KMS-11 (cell line): Measurements from ENCODE around the gene KCTD1.

Experiments used
- H2AFZ ChIP-seq: fragments of 200-600 bp; sonication (generic); 2 replicates; pipeline ENCODE4 v1.6.1; 2016; ENCODE audit warnings: antibody characterized with exemption, mixed run types, low read depth
- H3K27ac ChIP-seq: fragments of 200-600 bp; sonication (generic); 2 replicates; pipeline ENCODE4 v1.6.1; 2016; ENCODE audit warnings: mild to moderate bottlenecking, mixed run types
- H3K27me3 ChIP-seq: fragments of 200-600 bp; sonication (generic); 2 replicates; pipeline ENCODE4 v1.6.1; 2017; ENCODE audit warnings: mild to moderate bottlenecking, low read depth, mixed run types, moderate library complexity; ENCODE audit not compliant: insufficient read depth
- H3K36me3 ChIP-seq: fragments of 200-600 bp; sonication (generic); 2 replicates; pipeline ENCODE4 v1.6.1; 2017; ENCODE audit warnings: mild to moderate bottlenecking, mixed run types; ENCODE audit not compliant: insufficient read depth
- H3K4me1 ChIP-seq: fragments of 200-600 bp; sonication (generic); 2 replicates; pipeline ENCODE4 v1.6.1; 2016; ENCODE audit warnings: mild to moderate bottlenecking, low read depth, mixed run types; ENCODE audit not compliant: poor library complexity, severe bottlenecking
- H3K4me2 ChIP-seq: fragments of 200-600 bp; sonication (generic); 2 replicates; pipeline ENCODE4 v1.7.0; 2016; ENCODE audit warnings: mild to moderate bottlenecking, mixed run types
- H3K4me3 ChIP-seq: fragments of 200-600 bp; sonication (generic); IDR thresholded peaks from 2 replicates; pipeline ENCODE4 v1.6.1; 2017; ENCODE audit warnings: low read depth, low read length, mixed read lengths; ENCODE audit not compliant: insufficient read depth
- H3K79me2 ChIP-seq: fragments of 200-600 bp; sonication (generic); 2 replicates; pipeline ENCODE4 v1.6.1; 2016; ENCODE audit warnings: low read depth, mixed run types; ENCODE audit not compliant: insufficient read depth
- H3K9ac ChIP-seq: fragments of 200-600 bp; sonication (generic); 2 replicates; pipeline ENCODE4 v1.6.1; 2016; ENCODE audit warnings: mild to moderate bottlenecking, mixed run types
- H4K20me1 ChIP-seq: fragments of 200-600 bp; sonication (generic); 2 replicates; pipeline ENCODE4 v1.6.1; 2016; ENCODE audit warnings: mild to moderate bottlenecking, mixed run types; ENCODE audit not compliant: insufficient read depth
- CTCF ChIP-seq: fragments of 200-600 bp; sonication (generic); conservative IDR thresholded peaks from 2 replicates; pipeline ENCODE4 v1.6.1; 2017; ENCODE audit warnings: low read depth, mild to moderate bottlenecking, antibody characterized with exemption, low read length, moderate library complexity, mixed read lengths

The KCTD1 gene

GRCh38 chr18:26561769-26562168 is 13.4 kb upstream of the KCTD1 start:
- TF ChIP-seq CTCF, result no peak
- Histone ChIP-seq H3K9ac (no peak overlapping the region), H3K79me2 (no peaks in the 10 kb centered on the region), H3K4me3 (no peak overlapping the region), H3K4me2 (no peak overlapping the region), H3K27ac (no peak overlapping the region), H3K27me3 (no peaks in the 10 kb centered on the region), H3K4me1 (no peaks in the 10 kb centered on the region), H3K36me3 (no peaks in the 10 kb centered on the region), H2AFZ (no peak overlapping the region), H4K20me1 (no peaks in the 10 kb centered on the region)

GRCh38 chr18:26556573-26556972 is 8.2 kb upstream of the KCTD1 start:
- H3K4me3 ChIP-seq, result no peak overlapping the region

GRCh38 chr18:26555804-26556553 is 7.6 kb upstream of the KCTD1 start:
- Histone ChIP-seq H4K20me1 (no peaks in the 10 kb centered on the region), H3K27me3 (no peaks in the 10 kb centered on the region), H3K36me3 (no peaks in the 10 kb centered on the region), H3K9ac (no peak overlapping the region), H3K4me3 (no peak overlapping the region), H3K4me1 (no peaks in the 10 kb centered on the region), H3K27ac (no peak overlapping the region), H2AFZ (no peak overlapping the region), H3K79me2 (no peaks in the 10 kb centered on the region), H3K4me2 (no peak overlapping the region)
- no peak for TF ChIP-seq CTCF

More at GRCh38 chr18:26556573-26556972, 8.2 kb upstream of the KCTD1 start:
- Histone ChIP-seq H3K79me2 (no peaks in the 10 kb centered on the region), H3K4me1 (no peaks in the 10 kb centered on the region), H2AFZ (no peak overlapping the region), H3K9ac (no peak overlapping the region), H4K20me1 (no peaks in the 10 kb centered on the region), H3K27me3 (no peaks in the 10 kb centered on the region), H3K36me3 (no peaks in the 10 kb centered on the region), H3K4me2 (no peak overlapping the region), H3K27ac (no peak overlapping the region)
- TF ChIP-seq CTCF, result no peak

- no peaks in the 10 kb centered on the region for H3K79me2 ChIP-seq
- no peak overlapping the region for H3K27ac ChIP-seq
- no peaks in the 10 kb centered on the region for H3K36me3 ChIP-seq
- no peak overlapping the region for H3K4me2 ChIP-seq
- no peak overlapping the region for H3K4me3 ChIP-seq
- peaks cover 3% of the 10 kb centered on the region for H3K4me1 ChIP-seq
- H3K27me3 ChIP-seq, result no peaks in the 10 kb centered on the region
- no peak for TF ChIP-seq CTCF
- H2AFZ ChIP-seq, result no peak overlapping the region
- no peaks in the 10 kb centered on the region for H4K20me1 ChIP-seq
- no peak overlapping the region for H3K9ac ChIP-seq
These were observed 5.6 kb upstream of the KCTD1 start for GRCh38 chr18:26553943-26554342.
